SK-N-SH (cell line): ENCODE measurements around the gene HES1. TPM values are rescaled to one million over a fixed set of nuclear protein-coding genes. Genes with fewer than 3 reads are reported as not detected.

Experiments
- CTCF ChIA-PET: fragments of 300-600, 350-600 bp; formaldehyde crosslinking; extraction: SDS; loops from one replicate; lab custom pipeline; 2021; lab: Yijun Ruan, JAX
- POLR2A ChIA-PET: fragments of 350-600 bp; sonication (Branson Sonifier 250); formaldehyde crosslinking; extraction: SDS; loops from one replicate; lab custom pipeline; 2020; ENCODE audit warnings: antibody characterized with exemption, inconsistent platforms; lab: Yijun Ruan, JAX
- DNase-seq: peaks from one replicate; pipeline ENCODE4 v3.0.0; 2012
- H2AFZ ChIP-seq: fragments of 200-600 bp; sonication (generic); 2 replicates; pipeline ENCODE4 v1.8.1; 2016; ENCODE audit warnings: antibody characterized with exemption, mild to moderate bottlenecking, low read depth
- H3F3A ChIP-seq: fragments of 200-600 bp; sonication (generic); replicated peaks from 2 replicates; pipeline ENCODE3; 2016; ENCODE audit warnings: antibody characterized with exemption, mild to moderate bottlenecking; ENCODE audit not compliant: insufficient read depth
- H3K27ac ChIP-seq, 2 experiments: fragments of 200-500 bp in 1 of 2; fragments of 200-600 bp in 1 of 2; sonication (Bioruptor generic) in 1 of 2; sonication (generic), shearing (Covaris generic) in 1 of 2; 2 replicates each; pipeline versions ENCODE4 v1.5.1 to v1.6.1; 2014 to 2016; ENCODE audit warnings: low read depth in 2 of 2, inconsistent platforms in 1 of 2, low read length in 1 of 2, mild to moderate bottlenecking in 1 of 2, mixed read lengths in 1 of 2
- H3K27me3 ChIP-seq: fragments of 200-600 bp; sonication (generic), shearing (Covaris generic); 2 replicates; pipeline ENCODE4 v1.6.1; 2016; ENCODE audit warnings: mixed run types; ENCODE audit not compliant: insufficient read depth
- H3K36me3 ChIP-seq, 2 experiments: fragments of 200-500 bp in 1 of 2; fragments of 200-600 bp in 1 of 2; sonication (Bioruptor generic) in 1 of 2; sonication (generic) in 1 of 2; replicated peaks in 1 of 2; 2 replicates each; pipeline versions ENCODE3 to v1.5.1; 2014 to 2016; ENCODE audit warnings: low read length in 1 of 2, mild to moderate bottlenecking in 1 of 2; ENCODE audit not compliant: insufficient read depth in 2 of 2, control insufficient read depth in 1 of 2
- H3K4me1 ChIP-seq, 2 experiments: fragments of 200-500 bp in 1 of 2; fragments of 200-600 bp in 1 of 2; sonication (Bioruptor generic) in 1 of 2; sonication (generic), shearing (Covaris generic) in 1 of 2; 2 replicates each; pipeline versions ENCODE4 v1.5.1 to v1.6.1; 2014 to 2016; ENCODE audit warnings: low read depth in 1 of 2, low read length in 1 of 2, mixed run types in 1 of 2; ENCODE audit not compliant: insufficient read depth in 2 of 2, control insufficient read depth in 1 of 2
- H3K4me2 ChIP-seq: fragments of 200-600 bp; sonication (generic), shearing (Covaris generic); 2 replicates; pipeline ENCODE4 v1.6.1; 2017; ENCODE audit warnings: mixed run types
- H3K4me3 ChIP-seq, 2 experiments: fragments of 200-500 bp in 1 of 2; fragments of 200-600 bp in 1 of 2; sonication (Bioruptor generic) in 1 of 2; sonication (generic), shearing (Covaris generic) in 1 of 2; 2 replicates each; pipeline versions ENCODE4 v1.5.1 to v1.8.1; 2014 to 2016; ENCODE audit warnings: low read depth in 2 of 2, inconsistent platforms in 1 of 2, low read length in 1 of 2, mild to moderate bottlenecking in 1 of 2, mixed read lengths in 1 of 2, moderate library complexity in 1 of 2
- H3K79me2 ChIP-seq: fragments of 200-600 bp; sonication (generic); 2 replicates; pipeline ENCODE4 v1.8.1; 2017; ENCODE audit warnings: mild to moderate bottlenecking; ENCODE audit not compliant: insufficient read depth
- H3K9ac ChIP-seq: fragments of 200-600 bp; sonication (generic); 2 replicates; pipeline ENCODE4 v1.6.1; 2017; ENCODE audit warnings: mixed run types
- H3K9me2 ChIP-seq: fragments of 200-600 bp; sonication (generic); 2 replicates; pipeline ENCODE4 v1.6.1; 2017; ENCODE audit warnings: mixed run types
- H3K9me3 ChIP-seq: fragments of 200-600 bp; sonication (generic); 2 replicates; pipeline ENCODE4 v1.6.1; 2017; ENCODE audit warnings: mixed run types, mild to moderate bottlenecking, moderate library complexity
- H4K20me1 ChIP-seq: fragments of 200-600 bp; sonication (generic); 2 replicates; pipeline ENCODE4 v1.6.1; 2017; ENCODE audit warnings: mild to moderate bottlenecking, mixed run types; ENCODE audit not compliant: insufficient read depth
- CHD2 ChIP-seq: fragments of 150-350 bp; IDR thresholded peaks from 2 replicates; pipeline ENCODE4 v1.6.1; 2018; ENCODE audit warnings: low read length; ENCODE audit not compliant: partially characterized antibody
- ELF1 ChIP-seq: IDR thresholded peaks from 2 replicates; pipeline ENCODE4 v1.4.0; 2012
- GATA2 ChIP-seq: sonication (generic); formaldehyde crosslinking; IDR thresholded peaks from 2 replicates; pipeline ENCODE4 v1.5.0; 2020; ENCODE audit warnings: mild to moderate bottlenecking, missing genetic modification reagents
- MAX ChIP-seq: IDR thresholded peaks from 2 replicates; pipeline ENCODE4 v1.4.0; 2012; ENCODE audit warnings: low read depth
- MEF2A ChIP-seq: IDR thresholded peaks from 2 replicates; pipeline ENCODE4 v1.4.0; 2012; ENCODE audit warnings: low read depth, borderline replicate concordance
- MXI1 ChIP-seq: IDR thresholded peaks from 2 replicates; pipeline ENCODE4 v1.6.1; 2012; ENCODE audit warnings: mild to moderate bottlenecking, low read depth, low read length, improper control_type of control experiment
- NFIC ChIP-seq: IDR thresholded peaks from 2 replicates; pipeline ENCODE4 v1.4.0; 2012; ENCODE audit warnings: borderline replicate concordance
- SIN3A ChIP-seq: IDR thresholded peaks from 2 replicates; pipeline ENCODE4 v1.6.1; 2012; ENCODE audit warnings: low read depth, mild to moderate bottlenecking, low read length, moderate library complexity, borderline replicate concordance
- YY1 ChIP-seq: IDR thresholded peaks from 2 replicates; pipeline ENCODE4 v1.4.0; 2012; ENCODE audit warnings: low read depth, mild to moderate bottlenecking
- WGBS: methylation state at CpG from one replicate; pipeline ENCODE4 v1.1.6; 2017; ENCODE audit warnings: low lambda C conversion rate; 5-methylcytosine and 5-hydroxymethylcytosine counted together
- polyA plus RNA-seq, 3 experiments: library from polyadenylated mRNA; depleted of rRNA; stranded (reverse); fragments of >200 nt; gene quantifications; 2 replicates each; pipeline ENCODE4 v1.2.3, GENCODE V29; 2012
- TF ChIP-seq, protein P1 (sequence below): fragments of 200-600 bp; sonication (generic); IDR thresholded peaks from 2 replicates; pipeline ENCODE4 v1.6.1; 2017; ENCODE audit warnings: antibody characterized with exemption, mild to moderate bottlenecking, moderate library complexity
- TF ChIP-seq, protein P2 (sequence below): IDR thresholded peaks from 2 replicates; pipeline ENCODE4 v1.6.1; 2012; ENCODE audit warnings: mild to moderate bottlenecking, low read depth, low read length, moderate library complexity

HES1 gene
- polyA plus RNA-seq, 1 of the 3 experiments (the other 2 are of a cell fraction), result 225 TPM

DNA sequence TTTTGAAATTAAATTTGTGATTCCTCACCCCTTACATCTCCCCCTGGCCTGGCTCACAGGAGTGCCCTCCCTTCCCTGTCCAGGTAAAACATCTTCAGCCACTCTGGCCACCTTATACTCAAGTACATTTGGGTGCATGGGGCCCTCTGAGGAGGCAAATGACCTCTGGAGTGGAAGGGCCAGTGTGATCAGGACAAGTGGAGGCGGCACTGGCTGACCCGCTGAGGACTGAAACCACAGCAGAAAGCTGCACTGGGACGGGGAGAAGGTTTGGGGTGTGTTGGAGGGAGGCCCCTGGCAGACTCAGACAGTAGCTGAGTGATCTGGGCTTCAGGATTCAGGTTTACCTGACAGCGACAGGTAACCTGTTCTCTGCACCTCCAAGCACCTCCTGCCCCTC lies 24.2 kb downstream of the HES1 start:
- H3K9me3 ChIP-seq, result no peaks in the 10 kb centered on the region; the same call in 1 of the 2 replicates
- no peaks in the 10 kb centered on the region for H3K79me2 ChIP-seq
- H3F3A ChIP-seq, result no peaks in the 10 kb centered on the region
- no peak for DNase-seq
- H3K4me1 ChIP-seq, result no peaks in the 10 kb centered on the region; a peak in 1 of 4 replicates
- no peaks in the 10 kb centered on the region for H4K20me1 ChIP-seq
- ChIA-PET POLR2A (no interaction called here), CTCF (interaction anchor here (0.9 kb wide), 1 partner anchor 155 kb away, joined by 4 read pairs; no protein-coding TSS in a partner anchor)
- no peak overlapping the region for H3K4me2 ChIP-seq
- H3K27ac ChIP-seq, result no peak overlapping the region
- H3K9ac ChIP-seq, result no peak overlapping the region
- no peak overlapping the region for H2AFZ ChIP-seq
- 87% methylated on average over 3 of the region's 4 CpGs for WGBS
- H3K27me3 ChIP-seq, result peaks cover 17% of the 10 kb centered on the region
- no peaks in the 10 kb centered on the region for H3K36me3 ChIP-seq
- no peaks in the 10 kb centered on the region for H3K9me2 ChIP-seq
- no peak overlapping the region for H3K4me3 ChIP-seq
- TF ChIP-seq YY1, result no peak
- no peak for TF ChIP-seq MEF2A
- no peak for TF ChIP-seq GATA2 (CRISPR knock-in tag)
- no peak for TF ChIP-seq ELF1
- TF ChIP-seq, protein P1, sequence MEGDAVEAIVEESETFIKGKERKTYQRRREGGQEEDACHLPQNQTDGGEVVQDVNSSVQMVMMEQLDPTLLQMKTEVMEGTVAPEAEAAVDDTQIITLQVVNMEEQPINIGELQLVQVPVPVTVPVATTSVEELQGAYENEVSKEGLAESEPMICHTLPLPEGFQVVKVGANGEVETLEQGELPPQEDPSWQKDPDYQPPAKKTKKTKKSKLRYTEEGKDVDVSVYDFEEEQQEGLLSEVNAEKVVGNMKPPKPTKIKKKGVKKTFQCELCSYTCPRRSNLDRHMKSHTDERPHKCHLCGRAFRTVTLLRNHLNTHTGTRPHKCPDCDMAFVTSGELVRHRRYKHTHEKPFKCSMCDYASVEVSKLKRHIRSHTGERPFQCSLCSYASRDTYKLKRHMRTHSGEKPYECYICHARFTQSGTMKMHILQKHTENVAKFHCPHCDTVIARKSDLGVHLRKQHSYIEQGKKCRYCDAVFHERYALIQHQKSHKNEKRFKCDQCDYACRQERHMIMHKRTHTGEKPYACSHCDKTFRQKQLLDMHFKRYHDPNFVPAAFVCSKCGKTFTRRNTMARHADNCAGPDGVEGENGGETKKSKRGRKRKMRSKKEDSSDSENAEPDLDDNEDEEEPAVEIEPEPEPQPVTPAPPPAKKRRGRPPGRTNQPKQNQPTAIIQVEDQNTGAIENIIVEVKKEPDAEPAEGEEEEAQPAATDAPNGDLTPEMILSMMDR, result no peak
- TF ChIP-seq, protein P2, sequence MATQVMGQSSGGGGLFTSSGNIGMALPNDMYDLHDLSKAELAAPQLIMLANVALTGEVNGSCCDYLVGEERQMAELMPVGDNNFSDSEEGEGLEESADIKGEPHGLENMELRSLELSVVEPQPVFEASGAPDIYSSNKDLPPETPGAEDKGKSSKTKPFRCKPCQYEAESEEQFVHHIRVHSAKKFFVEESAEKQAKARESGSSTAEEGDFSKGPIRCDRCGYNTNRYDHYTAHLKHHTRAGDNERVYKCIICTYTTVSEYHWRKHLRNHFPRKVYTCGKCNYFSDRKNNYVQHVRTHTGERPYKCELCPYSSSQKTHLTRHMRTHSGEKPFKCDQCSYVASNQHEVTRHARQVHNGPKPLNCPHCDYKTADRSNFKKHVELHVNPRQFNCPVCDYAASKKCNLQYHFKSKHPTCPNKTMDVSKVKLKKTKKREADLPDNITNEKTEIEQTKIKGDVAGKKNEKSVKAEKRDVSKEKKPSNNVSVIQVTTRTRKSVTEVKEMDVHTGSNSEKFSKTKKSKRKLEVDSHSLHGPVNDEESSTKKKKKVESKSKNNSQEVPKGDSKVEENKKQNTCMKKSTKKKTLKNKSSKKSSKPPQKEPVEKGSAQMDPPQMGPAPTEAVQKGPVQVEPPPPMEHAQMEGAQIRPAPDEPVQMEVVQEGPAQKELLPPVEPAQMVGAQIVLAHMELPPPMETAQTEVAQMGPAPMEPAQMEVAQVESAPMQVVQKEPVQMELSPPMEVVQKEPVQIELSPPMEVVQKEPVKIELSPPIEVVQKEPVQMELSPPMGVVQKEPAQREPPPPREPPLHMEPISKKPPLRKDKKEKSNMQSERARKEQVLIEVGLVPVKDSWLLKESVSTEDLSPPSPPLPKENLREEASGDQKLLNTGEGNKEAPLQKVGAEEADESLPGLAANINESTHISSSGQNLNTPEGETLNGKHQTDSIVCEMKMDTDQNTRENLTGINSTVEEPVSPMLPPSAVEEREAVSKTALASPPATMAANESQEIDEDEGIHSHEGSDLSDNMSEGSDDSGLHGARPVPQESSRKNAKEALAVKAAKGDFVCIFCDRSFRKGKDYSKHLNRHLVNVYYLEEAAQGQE, result no peak
- no peak for TF ChIP-seq SIN3A
- no peak for TF ChIP-seq CHD2
- no peak for TF ChIP-seq NFIC
- no peak for TF ChIP-seq MAX
- TF ChIP-seq MXI1, result no peak
